GM12872 (cell line): ENCODE results near the gene ZFAND6.

Source experiments
- CTCF ChIP-seq: IDR thresholded peaks from 3 replicates; pipeline ENCODE4 v1.5.1; 2011; ENCODE audit warnings: low read depth, mild to moderate bottlenecking, low read length, moderate library complexity; ENCODE audit not compliant: insufficient read depth

ZFAND6 gene

GRCh38 chr15:80049046-80049445 is 10.4 kb upstream of the ZFAND6 start:
- no peak for TF ChIP-seq CTCF

- TF ChIP-seq CTCF: no peak
These were observed 6.7 kb upstream of the ZFAND6 start for GRCh38 chr15:80052597-80053304.

GRCh38 chr15:80055933-80056332 is 3.5 kb upstream of the ZFAND6 start:
- no peak for TF ChIP-seq CTCF

- TF ChIP-seq CTCF: no peak
These were observed 1.4 kb upstream of the ZFAND6 start for GRCh38 chr15:80058044-80058443.

GRCh38 chr15:80059786-80060355 is 395 bp downstream of the ZFAND6 start:
- no peak for TF ChIP-seq CTCF

GRCh38 chr15:80060356-80061006 is 1.0 kb downstream of the ZFAND6 start:
- no peak for TF ChIP-seq CTCF

- TF ChIP-seq CTCF: no peak
These were observed 2.1 kb downstream of the ZFAND6 start for GRCh38 chr15:80061582-80061981.
